Right lobe of liver (tissue), 6 donors: ENCODE results near the gene HIGD1B. TPM values are rescaled to one million over a fixed set of nuclear protein-coding genes. Genes with fewer than 3 reads are reported as not detected.

ENCODE experiments used
- ATAC-seq, 4 donors: fragments of 200-7000 bp; cut with Tn5 transposase; one replicate each; pipeline ENCODE4 v1.9.1; 2020; ENCODE audit warnings: mild to moderate bottlenecking in 4 of 4, moderate library complexity in 4 of 4
- DNase-seq, 3 donors: peaks; one replicate each; pipeline ENCODE4 v3.0.0-alpha.2; 2020
- H3K27ac ChIP-seq, 3 donors: fragments of 200-600 bp; one replicate each; pipeline ENCODE4 v1.8.0; 2022
- H3K27me3 ChIP-seq, 2 donors: fragments of 200-600 bp; one replicate each; pipeline ENCODE4 v1.8.0; 2022
- H3K36me3 ChIP-seq, 4 donors: fragments of 200-600 bp; sonication (generic) in 1 of 4; one replicate each; pipeline versions ENCODE4 v1.5.1 to v1.8.0; 2017 to 2022; ENCODE audit warnings: control low read depth in 1 of 4
- H3K4me1 ChIP-seq, 4 donors: fragments of 200-600 bp; sonication (generic) in 1 of 4; one replicate each; pipeline versions ENCODE4 v1.5.1 to v1.8.0; 2017 to 2022; ENCODE audit warnings: control low read depth in 1 of 4
- H3K4me3 ChIP-seq, 3 donors: fragments of 200-600 bp; one replicate each; pipeline ENCODE4 v1.8.0; 2022
- H3K9me3 ChIP-seq, 4 donors: fragments of 200-600 bp; sonication (generic) in 1 of 4; one replicate each; pipeline versions ENCODE4 v1.5.1 to v1.8.0; 2017 to 2022; ENCODE audit warnings: control low read depth in 1 of 4
- POLR2A ChIP-seq: fragments of 450-650 bp; IDR thresholded peaks from one replicate; pipeline ENCODE4 v1.6.1; 2017; ENCODE audit warnings: antibody characterized with exemption, mild to moderate bottlenecking
- WGBS: methylation state at CpG from one replicate; pipeline ENCODE4 v1.1.6; 2018; ENCODE audit warnings: low coverage, low lambda C conversion rate; ENCODE audit not compliant: insufficient coverage; ENCODE audit errors: missing lambda C conversion rate; 5-methylcytosine and 5-hydroxymethylcytosine counted together
- intact Hi-C, 2 donors: fragments of 100-400 bp; cut with DNase I; formaldehyde crosslinking; loops; one replicate each; pipeline versions ENCODE4 v1.11.2 to v1.14.1; 2022
- long read RNA-seq: library from polyadenylated mRNA; unstranded; transcript quantifications from one replicate; pipeline ENCODE4 v2.0.0, GENCODE V29; 2019
- total RNA-seq, 6 experiments: library from RNA; depleted of rRNA in 2 of 6; stranded (reverse); fragments of >200 nt in 2 of 6; fragmentation: NEBNext Ultra II Directional in 3 of 6; extraction: Animal tissue kit (Norgen Biotek cat#: 25700) in 3 of 6; gene quantifications; one replicate each; pipeline versions ENCODE4 v1.1.0 to v1.2.4, GENCODE V29; 2016 to 2023
- TF ChIP-seq, protein P1 (sequence below), 4 donors: fragments of 200-600 bp in 3 of 4; fragments of 450-650 bp in 1 of 4; IDR thresholded peaks; one replicate each; pipeline versions ENCODE4 v1.5.1 to v1.8.0; 2016 to 2022; ENCODE audit warnings: antibody characterized with exemption in 4 of 4, mild to moderate bottlenecking in 2 of 4
- donor health status: DM: no; HTN: yes; CAD: no.
- donor health status: DM: no; HTN: no; CAD: no.
- donor health status: DM: no; HTN: no; CAD: no.
- donor health status: DM: no; HTN: yes; CAD: no.
- donor health status: DM: no; HTN: yes; CAD: no.

HIGD1B gene
- total RNA-seq, result not detected
- long read RNA-seq, result 0 reads

DNA sequence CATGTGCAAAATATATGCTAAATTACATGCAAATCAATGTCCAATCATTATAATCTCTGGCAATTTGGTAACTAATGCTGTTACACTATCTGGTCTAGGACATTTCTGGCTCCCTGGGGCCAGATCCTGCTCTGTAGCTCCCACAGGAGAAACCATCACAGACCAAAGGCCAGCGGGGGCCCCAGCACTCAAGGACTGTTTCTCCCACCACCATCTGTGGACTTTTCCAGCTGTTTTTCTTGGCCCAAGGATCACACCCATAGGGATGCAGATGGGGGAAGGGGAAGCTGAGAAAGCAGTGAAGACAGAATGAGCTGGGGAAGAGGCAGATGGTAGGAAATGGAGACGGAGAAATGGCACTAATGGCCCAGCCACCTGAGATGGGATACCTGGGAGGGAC, at the start of gene HIGD1B:
HIGD1B (plus strand) TSS at position 298 of the 400 bp plus-strand sequence. CDS start 270 bp downstream, outside the sequence.
- ATAC-seq (no peak), DNase-seq (no peak)
- intact Hi-C loops, result no loop called here
- 64% methylated on average over 1 of the region's 2 CpGs for WGBS
- H3K4me1 ChIP-seq, result no peaks in the 10 kb centered on the region
- no peak within 1 kb of the TSS for H3K4me3 ChIP-seq
- H3K36me3 ChIP-seq, result peaks cover 0 to 17% (median 8%) of the 10 kb centered on the region in 4 donors
- H3K27ac ChIP-seq, result no peak within 1 kb of the TSS
- TF ChIP-seq, protein P1, sequence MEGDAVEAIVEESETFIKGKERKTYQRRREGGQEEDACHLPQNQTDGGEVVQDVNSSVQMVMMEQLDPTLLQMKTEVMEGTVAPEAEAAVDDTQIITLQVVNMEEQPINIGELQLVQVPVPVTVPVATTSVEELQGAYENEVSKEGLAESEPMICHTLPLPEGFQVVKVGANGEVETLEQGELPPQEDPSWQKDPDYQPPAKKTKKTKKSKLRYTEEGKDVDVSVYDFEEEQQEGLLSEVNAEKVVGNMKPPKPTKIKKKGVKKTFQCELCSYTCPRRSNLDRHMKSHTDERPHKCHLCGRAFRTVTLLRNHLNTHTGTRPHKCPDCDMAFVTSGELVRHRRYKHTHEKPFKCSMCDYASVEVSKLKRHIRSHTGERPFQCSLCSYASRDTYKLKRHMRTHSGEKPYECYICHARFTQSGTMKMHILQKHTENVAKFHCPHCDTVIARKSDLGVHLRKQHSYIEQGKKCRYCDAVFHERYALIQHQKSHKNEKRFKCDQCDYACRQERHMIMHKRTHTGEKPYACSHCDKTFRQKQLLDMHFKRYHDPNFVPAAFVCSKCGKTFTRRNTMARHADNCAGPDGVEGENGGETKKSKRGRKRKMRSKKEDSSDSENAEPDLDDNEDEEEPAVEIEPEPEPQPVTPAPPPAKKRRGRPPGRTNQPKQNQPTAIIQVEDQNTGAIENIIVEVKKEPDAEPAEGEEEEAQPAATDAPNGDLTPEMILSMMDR (IDR thresholded peaks at IDR 0.05), result no peak
- TF ChIP-seq POLR2A, result no peak
- H3K27me3 ChIP-seq, result no peaks in the 10 kb centered on the region
- H3K9me3 ChIP-seq, result no peaks in the 10 kb centered on the region

DNA sequence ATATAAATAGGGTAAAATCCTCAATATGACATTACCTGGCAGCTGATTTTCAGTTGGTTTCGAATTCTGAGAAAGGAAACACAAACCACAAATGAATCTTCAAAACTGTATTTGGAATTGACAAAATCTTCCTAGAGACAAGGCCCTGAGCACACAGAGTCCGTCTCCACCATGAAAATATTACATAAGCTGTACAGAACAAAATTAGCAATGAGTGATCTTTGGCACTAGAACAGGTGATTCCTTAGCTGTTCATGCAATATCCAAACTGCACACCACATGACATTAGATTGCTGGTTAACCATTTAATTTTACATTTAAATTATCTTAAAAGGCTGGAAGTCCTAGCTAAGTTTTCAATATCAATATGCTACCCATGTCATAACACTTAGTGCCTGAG, 49.3 kb upstream of the HIGD1B start:
- DNase-seq (no peak), ATAC-seq (peak in 3 of 4 donors; percentile 17 to 72 (median 63))
- 30% methylated on average over 2 of the region's 2 CpGs for WGBS
- no peaks in the 10 kb centered on the region for H3K9me3 ChIP-seq
- TF ChIP-seq POLR2A, result no peak
- TF ChIP-seq, protein P1 (IDR thresholded peaks at IDR 0.05), result no peak
- H3K4me3 ChIP-seq, result peak overlapping the region in 1 of 3 donors; percentile 12
- H3K4me1 ChIP-seq, result no peaks in the 10 kb centered on the region
- H3K27ac ChIP-seq, result no peak overlapping the region
- H3K36me3 ChIP-seq, result no peaks in the 10 kb centered on the region
- intact Hi-C loops, result no loop called here
- H3K27me3 ChIP-seq, result no peaks in the 10 kb centered on the region

DNA sequence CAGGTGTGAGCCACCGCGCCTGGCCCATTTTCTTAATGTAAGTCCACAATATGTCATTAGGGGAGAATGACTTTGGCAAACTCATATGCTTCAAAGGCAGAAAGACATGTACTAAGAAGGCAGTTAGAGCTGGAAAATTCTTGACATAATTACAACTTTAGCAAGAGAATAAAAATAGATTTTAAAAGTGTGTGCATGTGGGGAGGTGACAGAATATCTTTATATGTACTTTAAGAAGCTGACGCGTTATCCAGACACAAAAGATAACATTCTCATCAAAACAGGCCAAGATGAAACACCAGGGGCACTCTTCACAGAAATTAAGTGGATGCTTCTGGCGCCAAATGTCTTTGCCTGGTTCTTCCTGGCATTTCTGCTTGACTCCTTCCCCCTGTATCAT, 45.8 kb upstream of the HIGD1B start:
- intact Hi-C loops, result no loop called here
- Histone ChIP-seq H3K36me3 (no peaks in the 10 kb centered on the region), H3K4me3 (no peak overlapping the region), H3K27me3 (no peaks in the 10 kb centered on the region), H3K9me3 (no peaks in the 10 kb centered on the region), H3K4me1 (no peaks in the 10 kb centered on the region), H3K27ac (no peak overlapping the region)
- DNase-seq, result no peak
- ATAC-seq, result no peak
- TF ChIP-seq, protein P1 (IDR thresholded peaks at IDR 0.05), result no peak
- no peak for TF ChIP-seq POLR2A
- WGBS, result 98% methylated on average over 5 of the region's 5 CpGs

DNA sequence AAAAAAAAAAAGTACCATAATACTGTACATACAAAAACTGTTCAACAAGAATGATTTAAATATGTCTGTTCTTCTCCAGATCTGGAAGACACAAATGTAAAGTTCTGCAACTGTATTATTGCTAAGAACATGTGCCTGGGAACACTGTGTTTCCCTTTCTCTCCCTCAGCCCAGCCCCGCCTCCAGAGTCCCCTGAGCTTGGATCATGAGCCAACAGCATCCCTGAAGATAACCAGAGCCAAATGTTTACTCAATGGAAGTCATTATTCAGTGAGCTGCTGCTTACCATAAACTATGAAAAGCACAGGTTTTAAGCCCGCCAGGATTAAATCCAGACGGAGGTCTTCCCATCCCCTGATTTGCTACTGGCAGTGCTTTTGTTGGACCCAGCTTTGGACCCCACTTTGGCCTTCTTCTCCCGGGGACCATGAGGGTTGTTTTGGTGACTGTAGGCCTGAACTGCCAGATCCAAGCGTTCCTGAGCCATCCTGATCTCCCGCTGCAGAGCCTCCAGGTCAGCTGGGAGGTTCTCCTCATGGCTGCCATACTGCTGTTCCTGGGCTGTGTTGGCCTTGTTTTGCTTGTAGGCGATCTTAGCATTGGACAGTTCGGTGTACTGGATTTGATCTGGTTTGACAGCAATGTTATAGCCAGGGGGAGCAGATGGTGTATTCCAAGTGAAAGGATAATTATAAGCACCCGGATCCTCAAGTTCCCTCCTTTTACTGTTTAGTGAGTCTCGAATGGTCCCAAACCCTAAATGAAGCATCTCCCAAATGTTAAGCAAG, 43.2 kb upstream of the HIGD1B start:
- TF ChIP-seq, protein P1 (IDR thresholded peaks at IDR 0.05), result no peak
- TF ChIP-seq POLR2A, result no peak
- Histone ChIP-seq H3K4me3 (no peak overlapping the region), H3K9me3 (no peaks in the 10 kb centered on the region), H3K36me3 (no peaks in the 10 kb centered on the region), H3K4me1 (no peaks in the 10 kb centered on the region), H3K27me3 (no peaks in the 10 kb centered on the region), H3K27ac (no peak overlapping the region)
- intact Hi-C loops, result no loop called here
- ATAC-seq (no peak), DNase-seq (no peak)
- 75% methylated on average over 4 of the region's 10 CpGs for WGBS
